Non-pigmented ciliary epithelial cell (primary cell): ENCODE results near the gene CALN1.
"Not testable (repeated sequence)": the region's sequence is repeated elsewhere in the genome, so short reads cannot be mapped to it uniquely, and the experiment has no call there.

ENCODE experiments used
- DNase-seq: peaks from one replicate; pipeline ENCODE4 v3.0.0-alpha.2; 2010; ENCODE audit warnings: low read depth

The CALN1 gene

DNA sequence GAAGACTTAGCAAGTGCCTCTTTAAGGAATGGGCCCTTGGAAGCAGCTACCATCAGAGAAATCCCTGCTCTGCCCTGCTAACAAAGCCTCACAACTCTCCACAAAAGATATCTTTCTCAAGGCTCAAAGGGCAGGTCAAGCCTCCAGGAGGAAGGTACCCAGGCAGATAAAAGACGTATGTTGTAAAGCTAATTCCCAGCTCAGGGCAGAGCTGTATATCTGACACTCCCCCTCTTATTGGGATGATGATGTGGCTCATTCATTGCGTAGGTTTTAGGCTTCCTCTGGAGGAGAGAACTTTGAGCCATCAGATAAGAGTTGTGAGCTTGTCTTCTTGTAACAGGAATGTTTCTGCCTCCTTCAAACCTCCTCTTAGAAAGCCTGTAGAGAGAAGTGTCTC lies 145.4 kb downstream of the CALN1 start:
- no peak for DNase-seq

GRCh38 chr7:72265071-72265904 lies 146.8 kb downstream of the CALN1 start:
- DNase-seq: no peak

DNA sequence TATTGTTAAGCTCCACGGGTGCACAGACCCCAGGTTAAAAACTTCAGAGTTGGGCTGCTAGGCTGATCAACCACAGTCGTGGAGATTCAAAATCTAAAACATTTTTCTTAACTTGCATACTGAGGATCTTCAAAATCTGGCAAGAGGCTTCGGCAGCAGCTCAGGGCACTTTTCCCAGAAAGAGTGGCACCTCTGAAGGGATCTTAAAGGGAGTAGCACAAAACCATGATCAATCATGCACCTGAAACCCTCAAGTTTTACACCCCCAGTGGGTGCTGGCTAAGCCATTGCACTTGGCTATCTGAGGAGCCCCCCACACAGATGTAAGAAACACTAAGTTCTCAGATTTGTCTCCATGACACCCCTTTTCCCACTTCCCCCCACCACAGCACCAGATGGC lies 151.7 kb downstream of the CALN1 start:
- no peak for DNase-seq

DNA sequence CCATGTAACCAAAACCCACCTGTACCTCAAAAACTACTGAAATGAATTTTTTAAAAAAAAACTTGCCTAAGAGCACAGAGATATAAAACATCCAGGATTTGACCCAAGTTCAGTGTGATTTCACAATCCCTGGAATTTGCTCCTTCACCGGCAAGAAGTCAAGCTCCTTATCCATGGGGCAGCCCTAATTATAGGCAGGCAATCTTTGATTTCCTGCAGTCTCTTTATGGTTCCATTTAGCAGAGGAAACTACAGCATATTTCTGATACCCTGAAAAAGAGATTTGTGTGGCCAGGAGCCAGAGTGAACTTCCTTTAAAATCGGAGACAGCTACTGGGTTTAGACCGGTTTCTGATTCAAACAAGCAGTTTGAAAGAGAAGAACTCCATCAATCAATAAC lies 154.1 kb downstream of the CALN1 start:
- no peak for DNase-seq

GRCh38 chr7:72254455-72254854 lies 157.7 kb downstream of the CALN1 start:
- DNase-seq: no peak

DNA sequence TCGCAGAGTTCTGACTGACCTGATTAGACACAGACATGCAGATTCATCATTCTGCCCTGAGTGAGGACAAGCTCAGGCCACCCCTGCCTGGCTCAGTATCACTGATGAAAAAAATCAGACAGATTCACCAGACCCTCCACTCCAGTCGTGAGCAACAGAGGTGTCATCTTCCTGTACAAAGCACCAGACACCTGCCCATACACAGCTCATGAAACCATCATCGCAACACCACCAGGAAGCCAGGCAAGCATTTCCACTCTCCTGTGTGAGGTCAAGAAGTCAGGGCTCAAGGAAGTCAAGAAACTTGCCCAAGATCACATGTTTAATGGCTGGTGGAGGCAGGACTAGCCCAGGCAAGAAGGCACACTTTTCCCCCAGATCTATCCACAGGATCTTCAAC lies 163.0 kb downstream of the CALN1 start:
- no peak for DNase-seq

GRCh38 chr7:72244826-72245398 lies 167.2 kb downstream of the CALN1 start:
- no peak for DNase-seq

DNA sequence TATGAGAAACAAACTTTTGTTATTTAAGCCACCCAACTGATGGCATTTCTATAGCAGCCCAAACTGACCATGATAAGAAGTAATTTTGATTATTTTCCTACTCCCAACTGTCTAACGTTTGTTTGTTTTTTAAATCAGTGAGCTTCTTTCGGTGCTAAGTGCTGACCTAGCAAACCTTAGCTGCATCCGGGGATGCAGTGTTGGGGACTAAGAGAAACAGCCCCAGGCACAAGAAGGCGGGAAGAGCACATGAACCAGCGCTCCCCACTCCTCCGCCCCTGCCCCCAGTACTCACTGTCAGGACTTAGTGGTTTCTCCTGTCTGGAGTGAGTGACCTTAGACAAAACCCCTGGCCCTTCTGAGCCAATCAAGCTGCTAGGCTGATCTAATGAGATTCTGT lies 168.8 kb downstream of the CALN1 start:
- DNase-seq: no peak

DNA sequence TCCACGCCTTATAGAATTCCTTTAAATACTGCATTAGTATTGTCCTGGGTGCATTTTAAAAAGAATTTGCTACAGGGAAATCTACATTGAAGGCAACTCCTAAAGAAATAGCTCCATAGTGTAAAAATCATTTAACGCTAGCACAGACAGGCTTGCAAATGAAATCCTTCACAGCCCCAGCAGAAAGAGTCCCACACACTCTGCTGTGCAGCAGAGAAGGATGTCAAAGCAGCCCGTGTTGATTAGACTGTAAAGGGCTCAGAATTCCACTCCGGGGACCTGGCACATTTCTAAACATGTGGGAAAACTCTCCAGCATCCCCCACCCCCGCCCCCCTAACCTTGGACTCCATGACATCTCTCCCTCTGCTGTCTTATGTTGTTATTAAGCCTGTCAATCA lies 176.8 kb downstream of the CALN1 start:
- DNase-seq: no peak

DNA sequence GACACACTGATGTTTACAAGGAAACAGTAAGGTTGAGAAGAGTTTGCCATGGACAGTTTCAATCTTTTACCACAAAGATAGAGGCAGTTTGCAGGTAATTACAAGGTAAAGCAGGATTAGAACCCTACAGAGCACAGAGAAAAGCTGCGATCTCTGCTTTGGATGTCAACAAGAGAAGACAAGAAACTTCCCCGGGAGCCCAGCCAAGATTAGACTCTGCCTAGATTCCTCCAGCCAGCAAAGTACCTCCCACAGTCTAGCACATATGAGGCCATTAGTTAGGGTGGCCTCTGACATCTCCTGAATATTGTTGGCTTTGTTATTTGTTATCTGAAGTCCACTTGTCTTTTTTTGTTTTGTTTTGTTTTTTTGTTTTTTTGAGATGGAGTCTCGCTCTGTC lies 178.1 kb downstream of the CALN1 start:
- DNase-seq: no peak

GRCh38 chr7:72230281-72230680 lies 181.9 kb downstream of the CALN1 start:
- DNase-seq: no peak

- no peak for DNase-seq
Observed at GRCh38 chr7:72223351-72223750, 188.8 kb downstream of the CALN1 start.

GRCh38 chr7:72222136-72222535 lies 190.0 kb downstream of the CALN1 start:
- DNase-seq: no peak

- DNase-seq: no peak
Observed at GRCh38 chr7:72219500-72219899, 192.6 kb downstream of the CALN1 start.

GRCh38 chr7:72217151-72217550 lies 195.0 kb downstream of the CALN1 start:
- DNase-seq: no peak

DNA sequence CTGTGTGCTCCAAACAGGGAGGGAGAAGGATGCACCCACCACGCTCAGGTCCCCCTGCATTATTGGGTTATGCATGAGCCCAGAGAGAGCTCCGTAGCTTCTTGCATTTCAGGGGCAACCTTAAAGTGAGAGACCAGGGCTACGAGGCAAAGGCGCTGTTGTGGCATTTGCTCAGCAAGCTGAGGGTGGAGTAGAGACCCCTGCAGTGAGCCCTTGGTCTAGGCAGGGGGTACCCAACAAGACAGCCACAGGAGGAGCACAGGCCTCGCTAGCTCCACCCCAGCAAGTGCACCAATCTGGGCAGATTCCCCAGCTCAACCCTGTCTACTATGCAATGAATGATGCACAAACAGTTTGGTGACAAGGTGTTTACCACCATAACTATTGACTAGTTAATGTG lies 198.4 kb downstream of the CALN1 start:
- DNase-seq: no peak

- DNase-seq: no peak
Observed at GRCh38 chr7:72213081-72213480, 199.1 kb downstream of the CALN1 start.

GRCh38 chr7:72211175-72211574 lies 201.0 kb downstream of the CALN1 start:
- no peak for DNase-seq

GRCh38 chr7:72209006-72209405 lies 203.1 kb downstream of the CALN1 start:
- not testable (repeated sequence) for DNase-seq

GRCh38 chr7:72196176-72196575 lies 216.0 kb downstream of the CALN1 start:
- DNase-seq: no peak

- DNase-seq: no peak
Observed at GRCh38 chr7:72190919-72191318, 221.2 kb downstream of the CALN1 start.

GRCh38 chr7:72190146-72190545 lies 222.0 kb downstream of the CALN1 start:
- no peak for DNase-seq

GRCh38 chr7:72187179-72187578 lies 225.0 kb downstream of the CALN1 start:
- DNase-seq: no peak

DNA sequence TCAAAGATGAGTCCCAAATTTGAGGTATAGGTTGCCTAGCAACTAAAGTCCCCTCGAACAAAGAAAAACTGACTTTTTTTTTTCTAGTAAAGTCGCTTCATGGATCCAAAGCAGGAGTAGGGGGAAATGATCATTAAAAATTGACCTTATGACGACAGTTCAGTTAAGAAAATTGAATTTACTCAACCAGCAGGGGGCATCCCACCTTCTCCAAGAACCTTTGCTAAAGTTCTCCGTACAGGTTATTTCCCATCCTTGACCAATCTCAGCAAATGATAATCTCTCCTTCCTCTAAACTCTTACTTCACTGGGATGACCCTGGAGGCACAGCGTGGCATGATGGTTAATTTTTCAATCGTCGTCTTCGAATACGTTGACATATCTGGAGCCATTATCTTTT lies 228.3 kb downstream of the CALN1 start:
- DNase-seq: no peak
